NCI-H1694 treated with DMSO at 0.1 percent for 48 hours (cell line): ENCODE results near the gene LECT2.

ENCODE experiments used
- DNase-seq: peaks from one replicate; lab custom pipeline; 2025; lab: John Stamatoyannopoulos, UW

The LECT2 gene

DNA sequence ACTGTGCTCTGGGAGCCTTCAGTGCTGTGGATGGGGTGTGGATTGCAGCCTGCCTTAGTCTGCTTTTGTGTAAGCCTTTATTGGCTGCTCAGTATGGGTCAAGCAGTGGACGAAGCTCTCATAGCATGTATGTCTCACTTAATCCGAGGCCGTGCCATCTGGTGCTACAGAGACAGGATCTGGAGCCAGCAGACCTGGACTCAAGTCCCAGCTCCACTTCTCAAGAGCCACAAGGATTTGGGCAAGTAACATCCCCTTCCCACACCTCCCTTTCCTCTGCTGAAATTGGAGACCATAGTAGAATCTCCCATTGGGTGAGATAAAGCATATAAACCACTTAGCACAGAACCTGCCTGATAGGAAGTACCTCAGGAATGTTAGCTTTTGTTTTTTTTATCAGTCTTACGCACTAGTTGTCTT lies 23.4 kb upstream of the LECT2 start:
- DNase-seq: no peak

DNA sequence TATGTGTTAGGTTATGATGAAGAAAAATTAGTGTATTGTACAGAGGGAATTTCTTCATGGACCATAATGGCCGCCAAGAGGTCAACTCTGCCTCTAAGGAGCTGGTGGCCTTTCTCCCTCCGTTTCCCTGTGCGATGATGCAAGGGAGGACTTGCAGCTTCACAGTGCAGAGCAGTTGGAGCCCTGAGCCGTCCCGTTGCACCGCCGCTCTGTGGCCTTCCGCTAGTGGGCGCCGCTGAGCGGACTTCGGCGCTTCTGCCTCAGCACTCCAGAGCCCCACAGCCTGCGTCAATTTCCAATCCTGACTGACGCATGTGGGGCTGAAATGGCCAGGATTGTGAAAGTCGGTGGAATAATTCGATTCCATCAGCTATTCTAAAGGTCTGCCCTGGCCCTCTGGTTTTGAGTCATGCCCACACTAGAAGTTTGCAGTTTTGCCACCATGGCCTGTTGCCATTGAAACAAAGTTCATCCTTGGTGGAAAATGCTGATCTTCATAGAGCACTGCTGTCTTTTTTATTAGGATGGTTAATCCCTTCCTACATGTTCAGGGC lies 22.7 kb upstream of the LECT2 start:
- no peak for DNase-seq

DNA sequence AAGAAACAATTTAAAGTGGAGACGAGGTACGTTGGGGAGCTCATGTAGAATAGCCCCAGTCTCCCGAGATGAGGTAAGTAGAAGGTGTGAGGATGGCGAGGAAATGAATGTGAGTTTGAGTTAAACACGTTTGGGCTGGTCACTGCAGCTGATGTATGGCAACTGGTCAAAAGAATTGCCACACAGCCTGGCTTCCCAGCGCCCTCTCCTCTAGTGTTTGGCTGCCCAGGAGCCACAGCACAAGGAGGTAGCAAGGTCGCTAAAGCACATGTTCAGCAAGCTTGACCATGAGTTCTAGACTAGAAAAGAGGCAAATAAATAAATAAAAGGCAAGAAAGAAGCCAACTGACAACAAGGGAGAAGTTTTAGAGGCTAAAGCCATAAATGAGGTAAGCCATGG lies 21.4 kb upstream of the LECT2 start:
- DNase-seq: no peak

DNA sequence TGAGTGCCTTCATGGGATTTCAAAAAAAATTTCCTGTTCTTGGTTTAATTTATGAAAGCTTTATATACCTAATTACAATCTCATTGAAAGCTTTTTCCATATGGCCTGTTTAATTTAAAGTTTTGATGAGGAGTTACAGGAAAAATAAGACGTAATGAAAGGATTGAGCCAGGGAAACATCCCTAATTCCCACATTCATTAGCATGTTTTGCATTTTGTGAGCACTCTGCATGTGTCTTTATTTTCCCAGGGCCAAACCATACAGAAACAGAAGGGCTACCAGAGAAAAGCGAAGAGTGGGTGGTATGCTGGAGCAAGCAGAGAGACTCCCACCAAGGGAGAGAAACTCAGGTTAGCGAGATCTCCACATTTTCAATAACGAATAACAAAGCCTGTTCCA lies 20.3 kb upstream of the LECT2 start:
- DNase-seq: no peak

DNA sequence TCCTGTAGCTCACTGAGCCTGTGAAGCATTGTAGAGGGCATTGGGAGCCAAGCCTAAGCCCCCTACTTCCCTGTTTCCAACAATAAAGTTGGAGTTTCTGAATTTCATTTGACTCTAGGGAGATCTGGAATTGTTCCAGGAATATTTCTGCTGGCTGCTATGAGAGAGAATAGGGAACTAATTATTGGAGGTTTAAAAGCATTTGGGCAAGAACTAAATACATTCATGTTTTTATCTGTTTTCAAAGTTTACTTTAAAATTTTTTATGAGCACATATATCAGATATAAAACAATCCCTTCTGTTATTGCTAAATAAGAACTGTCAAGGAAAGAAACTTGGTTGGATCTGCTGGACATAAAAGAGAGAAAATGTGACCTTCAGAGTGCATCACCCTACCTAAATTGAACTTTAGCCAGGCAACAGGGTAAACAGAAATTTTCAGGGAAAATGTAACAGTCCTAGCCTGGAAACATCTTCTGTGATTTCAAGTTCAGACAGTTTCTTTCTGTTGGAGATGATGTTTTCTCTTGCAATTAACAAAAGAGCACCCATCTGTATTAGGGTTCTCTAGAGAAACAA lies 19.3 kb upstream of the LECT2 start:
- no peak for DNase-seq

GRCh38 chr5:135973323-135974020 lies 18.7 kb upstream of the LECT2 start:
- DNase-seq: no peak

DNA sequence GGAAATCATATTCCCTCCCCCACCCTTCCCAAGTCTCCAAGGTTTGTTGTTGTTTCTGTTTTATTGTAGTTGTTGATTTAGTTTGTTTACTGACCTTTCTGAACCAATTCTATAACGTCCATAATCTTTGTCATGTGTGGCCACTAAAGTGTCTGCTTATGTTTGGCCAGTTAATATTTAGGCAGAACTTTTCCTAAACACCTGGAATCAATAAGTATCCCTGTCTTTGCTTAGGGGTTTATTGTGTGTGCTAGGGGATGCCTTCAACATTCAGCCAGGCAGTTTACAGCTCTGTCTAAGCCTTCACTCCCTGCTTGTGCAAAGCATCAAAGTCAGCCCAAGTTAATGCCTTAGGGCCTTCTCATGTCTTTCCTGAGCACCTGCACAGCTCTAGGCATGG lies 16.9 kb upstream of the LECT2 start:
- no peak for DNase-seq

- no peak for DNase-seq
Measured at GRCh38 chr5:135966790-135967189, 12.0 kb upstream of the LECT2 start.

- DNase-seq: no peak
Measured at GRCh38 chr5:135966165-135966564, 11.4 kb upstream of the LECT2 start.

GRCh38 chr5:135965504-135965903 lies 10.7 kb upstream of the LECT2 start:
- no peak for DNase-seq

GRCh38 chr5:135964670-135965320 lies 10.0 kb upstream of the LECT2 start:
- DNase-seq: no peak

DNA sequence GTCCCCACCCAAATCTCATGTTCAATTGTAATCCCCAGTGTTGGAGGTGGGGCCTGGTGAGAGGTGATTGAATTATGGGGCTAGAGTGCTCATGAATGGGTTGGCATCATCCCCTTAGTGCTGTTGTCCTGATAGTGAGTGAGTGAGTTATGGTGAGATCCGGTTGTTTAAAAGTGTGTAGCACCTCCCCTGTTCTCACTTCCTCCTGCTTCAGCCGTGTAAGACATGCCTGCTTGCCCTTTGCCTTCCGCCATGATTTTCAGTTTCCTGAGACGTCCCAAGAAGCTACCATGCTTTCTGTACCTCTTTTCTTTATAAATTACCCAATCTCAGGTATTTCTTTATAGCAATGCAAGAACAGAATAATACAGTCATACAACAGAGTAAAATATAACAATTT lies 742 bp upstream of the LECT2 start:
- DNase-seq: no peak

- no peak for DNase-seq
Measured at GRCh38 chr5:135953850-135954249, 933 bp downstream of the LECT2 start.

GRCh38 chr5:135952683-135953082 lies 2.1 kb downstream of the LECT2 start:
- no peak for DNase-seq

GRCh38 chr5:135951807-135952206 lies 3.0 kb downstream of the LECT2 start:
- no peak for DNase-seq

DNA sequence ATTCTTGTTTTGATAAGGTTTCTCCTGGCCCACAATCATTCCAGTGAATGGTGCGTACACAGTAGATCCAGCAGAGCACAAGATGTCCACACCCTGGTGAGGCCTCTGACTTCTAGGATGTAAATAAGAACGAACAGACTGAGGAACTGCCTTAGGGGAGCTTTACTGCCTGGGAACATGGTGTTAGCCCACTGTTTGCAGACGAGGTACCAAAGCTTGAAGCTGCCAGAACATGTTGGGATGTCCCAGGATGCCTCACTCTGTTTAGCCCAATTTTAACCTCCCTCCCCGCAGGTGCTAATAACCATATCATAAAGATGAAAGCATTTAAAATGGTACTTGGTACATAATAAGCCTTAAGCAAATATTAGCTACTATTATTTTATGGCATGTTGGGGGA lies 3.5 kb downstream of the LECT2 start:
- no peak for DNase-seq

DNA sequence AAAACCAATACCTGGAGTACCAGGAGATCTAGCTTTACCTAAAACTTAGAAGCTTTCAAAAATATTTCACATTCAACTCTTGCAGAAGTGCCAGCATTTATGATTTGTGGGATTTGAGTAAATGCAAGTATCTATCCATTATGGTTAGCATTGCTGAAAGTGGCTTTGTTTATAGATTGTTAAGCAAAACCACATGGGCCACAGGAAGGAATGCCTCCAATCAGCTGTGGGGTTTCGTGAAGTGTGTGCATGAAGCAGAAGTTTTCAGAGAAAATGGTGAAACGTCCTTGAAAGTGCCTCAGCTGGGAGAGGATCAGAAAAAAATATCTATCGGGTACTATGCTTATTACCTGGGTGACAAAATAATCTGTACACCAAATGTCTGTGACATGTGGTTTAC lies 4.2 kb downstream of the LECT2 start:
- DNase-seq: no peak

GRCh38 chr5:135944967-135945560 lies 9.7 kb downstream of the LECT2 start:
- peak; percentile 72 for DNase-seq

- no peak for DNase-seq
Measured at GRCh38 chr5:135944564-135944963, 10.2 kb downstream of the LECT2 start.

GRCh38 chr5:135942202-135942771 lies 12.5 kb downstream of the LECT2 start:
- no peak for DNase-seq

DNA sequence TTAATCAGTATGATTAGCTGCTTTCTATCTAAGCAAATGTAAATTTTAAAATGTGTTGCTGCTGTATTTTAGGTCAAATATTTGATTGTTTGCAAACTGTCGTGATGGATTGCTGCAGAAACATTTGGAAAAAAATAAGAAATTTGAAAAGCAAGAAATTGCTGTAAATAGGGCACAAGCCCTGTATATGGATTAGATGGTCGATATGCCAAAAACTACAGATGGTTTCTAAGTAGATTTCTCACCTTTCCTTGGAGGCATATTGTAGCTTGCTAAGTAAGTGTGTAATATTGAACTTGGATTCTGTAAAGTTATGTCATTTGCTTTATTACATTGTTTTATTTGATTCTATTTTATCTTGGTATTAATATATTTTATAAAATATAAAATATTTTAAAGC lies 13.1 kb downstream of the LECT2 start:
- no peak for DNase-seq

DNA sequence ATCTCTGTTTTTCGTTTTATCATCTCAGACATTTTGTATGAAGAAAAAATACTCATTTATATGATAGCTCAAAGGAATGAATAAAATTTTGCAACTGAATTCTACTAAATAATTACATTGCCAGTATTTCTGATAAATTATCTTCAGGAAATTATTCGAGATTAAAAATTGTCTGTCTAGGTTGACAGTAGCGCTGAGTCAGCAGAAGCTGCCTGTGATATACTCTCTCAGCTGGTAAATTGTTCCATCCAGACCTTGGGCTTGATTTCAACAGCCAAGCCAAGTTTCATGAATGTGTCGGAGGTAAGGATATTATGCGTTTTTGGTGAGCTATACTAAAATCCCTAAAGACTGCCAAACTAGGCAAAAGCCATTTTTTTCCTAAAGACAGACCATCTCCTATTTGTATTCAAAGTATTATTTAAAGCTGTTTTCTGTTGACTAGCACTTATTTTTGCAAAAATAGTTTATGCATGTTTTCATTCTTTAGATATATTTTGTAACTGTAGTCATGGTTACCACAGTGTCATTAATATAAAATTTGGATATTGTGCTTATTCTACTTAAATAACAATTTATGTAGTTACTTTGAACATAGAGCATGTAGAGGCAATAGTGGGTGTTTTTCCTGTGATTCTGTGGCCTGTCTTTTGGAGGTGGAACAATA lies 17.4 kb downstream of the LECT2 start:
- DNase-seq: no peak
